ENCODE data around the gene POLR2M. TPM values are rescaled to one million over a fixed set of nuclear protein-coding genes. Genes with fewer than 3 reads are reported as not detected.

The POLR2M gene
- 10 to 100 TPM; 85.7 to 98.0 (median 91.4) TPM for total RNA-seq
- 75.2 TPM for total RNA-seq (2013)
- total RNA-seq = 14.4 to 62.5 (median 33.7) reads per million in 29 experiments

DNA sequence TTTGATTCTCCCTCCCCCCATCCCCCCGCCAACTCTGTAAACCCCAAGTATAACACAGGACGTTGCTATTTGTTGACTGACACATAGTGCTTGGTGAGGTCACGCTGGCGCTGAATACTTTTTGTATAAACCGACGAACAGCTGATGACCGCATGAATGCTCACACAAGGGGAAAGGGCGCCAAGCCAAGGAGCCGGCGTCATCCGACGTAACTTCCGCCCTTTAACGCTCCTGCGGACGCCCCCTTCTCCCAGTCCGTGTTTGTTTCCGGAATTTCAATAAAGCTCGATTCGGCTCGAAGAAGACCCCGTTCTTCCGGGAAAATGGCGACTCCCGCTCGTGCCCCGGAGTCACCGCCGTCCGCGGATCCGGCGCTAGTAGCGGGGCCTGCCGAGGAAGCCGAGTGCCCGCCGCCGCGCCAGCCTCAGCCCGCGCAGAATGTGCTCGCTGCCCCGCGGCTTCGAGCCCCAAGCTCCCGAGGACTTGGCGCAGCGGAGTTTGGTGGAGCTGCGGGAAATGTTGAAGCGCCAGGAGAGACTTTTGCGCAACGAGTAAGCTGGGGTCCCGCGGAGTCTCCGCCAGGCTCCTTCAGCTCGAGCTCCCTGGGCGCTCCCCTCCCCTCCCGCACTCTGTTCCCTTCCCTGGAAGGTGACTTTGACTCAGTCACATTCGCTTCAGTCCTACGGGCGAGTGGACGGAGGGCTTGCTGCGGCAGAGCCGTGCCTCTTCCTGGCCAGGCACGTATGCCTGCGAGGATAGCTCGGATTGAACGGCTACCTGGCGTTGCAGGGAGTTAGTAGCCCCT is at the start of gene POLR2M:
TSS of gene POLR2M (plus strand) at position 310 of the 805 bp plus-strand sequence. CDS start at position 439, 129 bp downstream.
- Mint-ChIP-seq H3K36me3 (peaks cover 25% of the 10 kb centered on the region), H3K9me3 (no peaks in the 10 kb centered on the region), H3K4me1 (peaks cover 83 to 87% (median 86%) of the 10 kb centered on the region in 3 donors), H3K27ac (peak within 1 kb of the TSS; percentile 87 to 92), H3K27me3 (no peaks in the 10 kb centered on the region), H3K4me3 (peak within 1 kb of the TSS; percentile 78 to 90 (median 83))
- under 1% methylated on average over 68 of the region's 70 CpGs for whole genome bisulfite sequencing (ENCODE audit: insufficient coverage)
- DNase-seq (peak; percentile 67 to 97 (median 91)), ATAC-seq (replicated peaks in 1 of 4) (peak; percentile 86 to 92 (median 88))
- peaks cover 0 to 22% of the 10 kb centered on the region in 2 donors for H3K36me3 ChIP-seq (ENCODE audit: control insufficient read depth in 2 of 2, extremely low read depth in 1 of 2, insufficient read depth in 1 of 2, low read length in 1 of 2)
- H3K27me3 ChIP-seq (replicated peaks in 1 of 2; ENCODE audit: control insufficient read depth in 2 of 2, extremely low read depth in 1 of 2, insufficient read depth in 2 of 2, low read length in 1 of 2) = no peaks in the 10 kb centered on the region
- POLR2A ChIA-PET = interaction anchor here in 1 of 2 donors (0.6 kb wide), 1 partner anchor 119 kb away, joined by 3 read pairs; no protein-coding TSS in a partner anchor
- peaks cover 19 to 37% of the 10 kb centered on the region in 2 experiments for H3K4me1 ChIP-seq (ENCODE audit: control insufficient read depth in 1 of 2, extremely low read depth in 1 of 2, insufficient read depth in 2 of 2, low read length in 2 of 2)
- H3K27ac ChIP-seq (ENCODE audit: low read length) = peak within 1 kb of the TSS; percentile 98
- H3K4me3 ChIP-seq (ENCODE audit: control insufficient read depth in 1 of 2, extremely low read depth in 1 of 2, low read length in 1 of 2) = peak within 1 kb of the TSS; percentile 84 to 99
- no peaks in the 10 kb centered on the region for H3K9me3 ChIP-seq
- CTCF ChIA-PET = interaction anchor here (0.6 to 1.7 kb wide), 6 partner anchors 9 to 788 kb away, joined by 3 to 7 read pairs (median 4); partner anchors contain the start of gene TCF12 (in 1 of the 2)

DNA sequence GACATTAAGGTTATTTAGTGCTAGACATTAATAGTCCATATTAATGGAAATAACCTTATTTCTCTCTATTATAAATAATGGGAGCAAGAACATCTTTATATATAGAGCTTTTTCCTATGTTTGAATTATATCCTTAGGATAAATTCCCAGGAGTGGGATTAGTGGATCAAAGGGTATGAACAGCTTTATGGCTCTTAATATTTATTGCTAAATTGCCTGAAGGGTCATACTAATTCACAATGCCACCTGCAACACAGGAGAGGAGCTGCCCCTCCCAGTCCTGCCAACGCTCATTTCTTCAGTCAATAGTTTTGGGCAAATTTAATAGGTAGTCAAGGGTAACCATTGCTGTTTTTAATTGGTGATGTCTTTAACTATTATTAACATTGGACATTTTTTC is 48.9 kb upstream of the POLR2M start:
- ATAC-seq (replicated peaks in 1 of 4) = no peak
- no peak overlapping the region for H3K4me3 Mint-ChIP-seq
- H3K4me1 Mint-ChIP-seq = no peaks in the 10 kb centered on the region
- Histone ChIP-seq H3K27ac (ENCODE audit: low read length) (no peak overlapping the region), H3K4me3 (ENCODE audit: control insufficient read depth in 1 of 2, extremely low read depth in 1 of 2, low read length in 1 of 2) (no peak overlapping the region), H3K36me3 (ENCODE audit: control insufficient read depth in 2 of 2, extremely low read depth in 1 of 2, insufficient read depth in 1 of 2, low read length in 1 of 2) (no peaks in the 10 kb centered on the region), H3K9me3 (no peaks in the 10 kb centered on the region), H3K27me3 (replicated peaks in 1 of 2; ENCODE audit: control insufficient read depth in 2 of 2, extremely low read depth in 1 of 2, insufficient read depth in 2 of 2, low read length in 1 of 2) (peaks cover 0 to under 1% of the 10 kb centered on the region in 2 experiments), H3K4me1 (ENCODE audit: control insufficient read depth in 1 of 2, extremely low read depth in 1 of 2, insufficient read depth in 2 of 2, low read length in 2 of 2) (no peaks in the 10 kb centered on the region)
- ChIA-PET POLR2A (no interaction called here), CTCF (no interaction called here)
- H3K27ac Mint-ChIP-seq = no peak overlapping the region
- no peak for DNase-seq
- WGBS (ENCODE audit: insufficient coverage) = no CpG with 5 or more reads among the region's 1 CpG
- no peaks in the 10 kb centered on the region for H3K9me3 Mint-ChIP-seq
- no peaks in the 10 kb centered on the region for H3K36me3 Mint-ChIP-seq
- H3K27me3 Mint-ChIP-seq = peaks cover 2 to 3% of the 10 kb centered on the region in 2 donors

DNA sequence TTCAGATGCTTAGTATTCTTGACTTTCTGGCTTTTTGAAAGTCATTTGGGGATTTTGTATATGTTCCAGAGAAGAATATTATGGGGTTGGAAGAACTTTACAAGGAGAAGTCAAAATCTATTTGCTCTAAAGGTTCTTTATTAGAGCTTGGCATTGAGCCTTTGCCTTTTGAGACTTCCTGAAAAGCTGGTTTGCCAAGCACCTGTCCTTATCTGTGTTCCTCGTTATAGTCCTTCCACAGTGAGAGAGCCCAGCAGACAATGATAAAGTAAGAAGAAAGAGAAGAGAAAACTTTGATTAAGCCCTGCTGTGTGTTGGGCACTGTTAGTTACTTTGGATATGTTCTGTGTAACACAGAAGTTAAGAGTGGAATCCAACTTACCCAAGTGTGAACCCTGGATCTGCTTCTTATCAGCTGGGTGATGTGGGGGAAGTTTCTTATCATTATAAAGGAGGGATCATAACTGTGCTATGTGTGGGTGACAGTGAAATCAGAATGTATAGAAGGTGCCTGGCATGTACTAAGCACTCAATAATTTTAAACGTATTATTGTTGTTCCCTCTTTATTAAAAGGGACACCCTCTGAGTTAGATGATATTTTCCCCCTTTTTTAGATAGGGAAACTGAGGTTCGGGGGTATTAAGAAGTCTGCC is 44.3 kb upstream of the POLR2M start:
- ChIA-PET POLR2A (no interaction called here), CTCF (no interaction called here)
- no peak overlapping the region for H3K27ac Mint-ChIP-seq
- H3K4me3 Mint-ChIP-seq = no peak overlapping the region
- no peaks in the 10 kb centered on the region for H3K4me1 Mint-ChIP-seq
- DNase-seq (no peak), ATAC-seq (replicated peaks in 1 of 4) (no peak)
- no CpG with 5 or more reads among the region's 3 CpGs for WGBS (ENCODE audit: insufficient coverage)
- H3K27ac ChIP-seq (ENCODE audit: low read length) = no peak overlapping the region
- H3K36me3 Mint-ChIP-seq = no peaks in the 10 kb centered on the region
- no peaks in the 10 kb centered on the region for H3K36me3 ChIP-seq (ENCODE audit: control insufficient read depth in 2 of 2, extremely low read depth in 1 of 2, insufficient read depth in 1 of 2, low read length in 1 of 2)
- peaks cover 2 to 7% of the 10 kb centered on the region in 2 donors for H3K27me3 Mint-ChIP-seq
- H3K4me3 ChIP-seq (ENCODE audit: control insufficient read depth in 1 of 2, extremely low read depth in 1 of 2, low read length in 1 of 2) = no peak overlapping the region
- peaks cover 0 to 10% of the 10 kb centered on the region in 2 experiments for H3K27me3 ChIP-seq (replicated peaks in 1 of 2; ENCODE audit: control insufficient read depth in 2 of 2, extremely low read depth in 1 of 2, insufficient read depth in 2 of 2, low read length in 1 of 2)
- no peaks in the 10 kb centered on the region for H3K9me3 ChIP-seq
- H3K4me1 ChIP-seq (ENCODE audit: control insufficient read depth in 1 of 2, extremely low read depth in 1 of 2, insufficient read depth in 2 of 2, low read length in 2 of 2) = no peaks in the 10 kb centered on the region
- H3K9me3 Mint-ChIP-seq = no peaks in the 10 kb centered on the region

DNA sequence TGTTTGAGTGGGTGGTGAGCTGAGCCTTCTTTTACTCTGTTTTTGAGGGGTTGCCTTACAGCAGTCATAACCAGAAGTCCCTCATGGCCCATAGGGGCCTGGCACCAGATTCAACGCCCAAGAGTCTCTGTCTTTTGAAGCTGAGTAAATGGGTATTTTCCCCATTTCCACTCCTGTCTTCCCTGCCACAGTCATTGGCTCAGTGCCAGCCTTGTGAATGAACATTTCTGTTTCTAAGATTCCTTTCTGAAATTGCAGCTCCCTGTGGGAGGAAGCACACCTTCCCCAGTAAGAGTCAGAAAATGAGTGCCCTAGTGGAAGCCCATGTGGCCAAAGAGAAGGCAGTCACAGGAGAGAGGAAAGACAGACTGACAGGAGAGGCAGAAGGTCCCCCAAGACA is 43.7 kb upstream of the POLR2M start:
- no peaks in the 10 kb centered on the region for H3K9me3 Mint-ChIP-seq
- H3K27ac Mint-ChIP-seq = no peak overlapping the region
- no peaks in the 10 kb centered on the region for H3K4me1 ChIP-seq (ENCODE audit: control insufficient read depth in 1 of 2, extremely low read depth in 1 of 2, insufficient read depth in 2 of 2, low read length in 2 of 2)
- no peak overlapping the region for H3K4me3 ChIP-seq (ENCODE audit: control insufficient read depth in 1 of 2, extremely low read depth in 1 of 2, low read length in 1 of 2)
- CTCF ChIA-PET = interaction anchor here in 1 of 2 donors (0.6 to 0.7 kb wide), 2 partner anchors 42 to 98 kb away, joined by 4 read pairs; no protein-coding TSS in a partner anchor
- no peaks in the 10 kb centered on the region for H3K4me1 Mint-ChIP-seq
- no peaks in the 10 kb centered on the region for H3K36me3 ChIP-seq (ENCODE audit: control insufficient read depth in 2 of 2, extremely low read depth in 1 of 2, insufficient read depth in 1 of 2, low read length in 1 of 2)
- ATAC-seq (replicated peaks in 1 of 4) (no peak), DNase-seq (no peak)
- WGBS (ENCODE audit: insufficient coverage) = 80% methylated on average over 1 of the region's 1 CpG
- no peak overlapping the region for H3K4me3 Mint-ChIP-seq
- H3K27me3 Mint-ChIP-seq = peaks cover 2 to 7% of the 10 kb centered on the region in 2 donors
- POLR2A ChIA-PET = no interaction called here
- H3K9me3 ChIP-seq = no peaks in the 10 kb centered on the region
- H3K27me3 ChIP-seq (replicated peaks in 1 of 2; ENCODE audit: control insufficient read depth in 2 of 2, extremely low read depth in 1 of 2, insufficient read depth in 2 of 2, low read length in 1 of 2) = peaks cover 0 to 10% of the 10 kb centered on the region in 2 experiments
- no peak overlapping the region for H3K27ac ChIP-seq (ENCODE audit: low read length)
- no peaks in the 10 kb centered on the region for H3K36me3 Mint-ChIP-seq

DNA sequence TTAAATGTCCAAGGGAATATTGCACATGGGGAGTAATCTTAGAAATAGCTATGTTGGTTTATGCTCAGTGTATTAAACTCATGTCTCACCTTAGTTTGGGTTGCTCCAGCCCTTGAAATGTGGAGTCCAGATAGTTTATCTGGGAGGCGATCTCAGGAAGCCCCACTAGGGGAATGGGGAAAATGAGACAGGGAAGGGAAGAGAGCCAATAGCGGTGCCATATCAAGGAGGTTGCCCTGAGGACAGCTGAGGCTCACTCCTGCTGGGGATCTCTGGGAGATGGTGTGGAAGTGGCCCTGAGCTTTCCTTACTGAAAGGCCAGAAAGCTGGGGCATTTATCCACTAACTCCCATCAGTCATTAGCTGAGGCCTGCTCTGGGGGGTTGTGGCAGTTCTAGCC is 43.3 kb upstream of the POLR2M start:
- 100% methylated on average over 1 of the region's 2 CpGs for WGBS (ENCODE audit: insufficient coverage)
- Mint-ChIP-seq H3K4me3 (no peak overlapping the region), H3K27ac (no peak overlapping the region), H3K27me3 (peaks cover 2 to 7% of the 10 kb centered on the region in 2 donors), H3K4me1 (no peaks in the 10 kb centered on the region), H3K9me3 (no peaks in the 10 kb centered on the region), H3K36me3 (no peaks in the 10 kb centered on the region)
- POLR2A ChIA-PET = interaction anchor here in 1 of 2 donors (0.7 kb wide), 1 partner anchor 10 kb away, joined by 4 read pairs; no protein-coding TSS in a partner anchor
- no peak overlapping the region for H3K27ac ChIP-seq (ENCODE audit: low read length)
- H3K4me3 ChIP-seq (ENCODE audit: control insufficient read depth in 1 of 2, extremely low read depth in 1 of 2, low read length in 1 of 2) = no peak overlapping the region
- CTCF ChIA-PET = interaction anchor here in 1 of 2 donors (0.6 to 0.7 kb wide), 2 partner anchors 41 to 99 kb away, joined by 4 read pairs; no protein-coding TSS in a partner anchor
- DNase-seq (no peak), ATAC-seq (replicated peaks in 1 of 4) (no peak)
- no peaks in the 10 kb centered on the region for H3K36me3 ChIP-seq (ENCODE audit: control insufficient read depth in 2 of 2, extremely low read depth in 1 of 2, insufficient read depth in 1 of 2, low read length in 1 of 2)
- no peaks in the 10 kb centered on the region for H3K9me3 ChIP-seq
- peaks cover 0 to 10% of the 10 kb centered on the region in 2 experiments for H3K27me3 ChIP-seq (replicated peaks in 1 of 2; ENCODE audit: control insufficient read depth in 2 of 2, extremely low read depth in 1 of 2, insufficient read depth in 2 of 2, low read length in 1 of 2)
- no peaks in the 10 kb centered on the region for H3K4me1 ChIP-seq (ENCODE audit: control insufficient read depth in 1 of 2, extremely low read depth in 1 of 2, insufficient read depth in 2 of 2, low read length in 2 of 2)

DNA sequence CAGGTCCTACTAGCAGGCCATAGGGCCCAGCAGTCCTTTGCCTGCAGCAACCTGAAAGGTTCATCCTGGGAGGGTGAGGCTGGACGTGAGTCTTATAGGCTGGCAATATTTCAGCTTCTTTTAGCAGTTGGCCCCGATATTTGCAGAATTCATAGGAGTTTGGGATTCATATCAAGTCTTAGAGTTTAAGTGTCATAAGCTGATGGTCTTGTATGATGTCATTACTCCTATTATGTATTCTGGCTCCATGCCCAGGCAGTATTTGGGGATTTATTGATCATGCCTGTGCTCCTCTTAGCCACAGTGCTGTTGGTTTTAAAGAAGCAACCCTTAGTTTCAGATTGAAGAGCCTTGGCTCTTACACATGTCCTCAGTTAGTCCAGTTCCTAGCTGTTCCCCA is 41.3 kb upstream of the POLR2M start:
- H3K4me3 ChIP-seq (ENCODE audit: control insufficient read depth in 1 of 2, extremely low read depth in 1 of 2, low read length in 1 of 2) = no peak overlapping the region
- H3K27ac Mint-ChIP-seq = no peak overlapping the region
- no peak overlapping the region for H3K4me3 Mint-ChIP-seq
- no peaks in the 10 kb centered on the region for H3K9me3 Mint-ChIP-seq
- H3K27me3 ChIP-seq (replicated peaks in 1 of 2; ENCODE audit: control insufficient read depth in 2 of 2, extremely low read depth in 1 of 2, insufficient read depth in 2 of 2, low read length in 1 of 2) = peaks cover 0 to 10% of the 10 kb centered on the region in 2 experiments
- no peak for ATAC-seq (replicated peaks in 1 of 4)
- H3K9me3 ChIP-seq = no peaks in the 10 kb centered on the region
- H3K27ac ChIP-seq (ENCODE audit: low read length) = no peak overlapping the region
- H3K27me3 Mint-ChIP-seq = peaks cover 2 to 5% of the 10 kb centered on the region in 2 donors
- H3K36me3 Mint-ChIP-seq = no peaks in the 10 kb centered on the region
- DNase-seq = no peak
- ChIA-PET CTCF (interaction anchor here in 1 of 2 donors (0.6 kb wide), 1 partner anchor 586 kb away, joined by 5 read pairs; no protein-coding TSS in a partner anchor), POLR2A (no interaction called here)
- no peaks in the 10 kb centered on the region for H3K4me1 Mint-ChIP-seq
- H3K4me1 ChIP-seq (ENCODE audit: control insufficient read depth in 1 of 2, extremely low read depth in 1 of 2, insufficient read depth in 2 of 2, low read length in 2 of 2) = no peaks in the 10 kb centered on the region
- WGBS (ENCODE audit: insufficient coverage) = no CpG with 5 or more reads among the region's 2 CpGs
- H3K36me3 ChIP-seq (ENCODE audit: control insufficient read depth in 2 of 2, extremely low read depth in 1 of 2, insufficient read depth in 1 of 2, low read length in 1 of 2) = no peaks in the 10 kb centered on the region
